Hypothalamus (tissue), 51 donors: Measurements from ENCODE around the gene ATP13A2.
A peak's percentile ranks its signal among the peaks of the same experiment; 100 is the strongest.

Experiments
- DNase-seq, 51 donors: peaks; one replicate each; lab custom pipeline; 2025; lab: John Stamatoyannopoulos, UW

Gene ATP13A2

GRCh38 chr1:17004466-17005364 lies 7.0 kb downstream of the ATP13A2 start:
- no peak for DNase-seq

DNA sequence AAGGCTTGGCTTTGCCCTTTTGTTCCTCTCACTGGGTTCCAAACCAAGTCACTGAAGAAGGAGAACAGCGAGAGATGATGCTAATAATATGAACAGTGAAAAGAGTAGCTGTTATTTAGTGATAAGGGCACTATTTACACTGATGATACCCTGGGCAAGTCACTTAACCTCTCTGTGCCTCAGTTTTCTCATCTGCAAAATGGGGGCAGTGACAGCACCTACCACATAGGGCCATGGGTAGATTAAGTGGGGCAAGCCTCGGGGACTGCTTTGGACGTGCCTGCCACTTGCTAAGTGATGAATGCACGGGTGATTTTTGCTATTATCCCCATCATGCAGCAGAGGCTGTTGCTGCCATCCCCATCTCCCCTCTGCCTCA lies 9.2 kb downstream of the ATP13A2 start:
- DNase-seq = no peak

- no peak for DNase-seq
Measured at GRCh38 chr1:17001760-17002523, 9.8 kb downstream of the ATP13A2 start.

DNA sequence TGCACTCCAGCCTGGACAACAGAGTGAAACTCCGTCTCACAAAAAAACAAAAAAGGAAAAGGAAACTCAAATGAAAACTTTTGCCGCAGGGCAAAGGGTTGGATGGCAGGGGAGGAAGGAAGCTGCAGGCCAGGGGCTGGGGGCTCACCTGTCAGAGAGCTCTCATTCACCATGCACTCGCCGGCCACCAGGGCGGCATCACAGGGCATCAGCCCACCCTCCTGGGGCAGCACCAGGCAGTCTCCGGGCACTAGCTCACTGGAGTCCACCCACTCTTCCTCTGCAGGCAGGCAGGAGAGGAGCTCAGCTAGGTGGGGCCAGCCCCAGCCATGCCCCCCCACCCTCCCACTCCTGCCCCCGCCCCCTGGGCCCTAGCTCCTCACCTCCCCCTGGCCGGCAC lies 11.9 kb downstream of the ATP13A2 start:
- no peak for DNase-seq

GRCh38 chr1:16998589-16998988 lies 13.1 kb downstream of the ATP13A2 start:
- DNase-seq = no peak

GRCh38 chr1:16996845-16997244 lies 14.9 kb downstream of the ATP13A2 start:
- no peak for DNase-seq

GRCh38 chr1:16993521-16994038 lies 18.1 kb downstream of the ATP13A2 start:
- DNase-seq = no peak

DNA sequence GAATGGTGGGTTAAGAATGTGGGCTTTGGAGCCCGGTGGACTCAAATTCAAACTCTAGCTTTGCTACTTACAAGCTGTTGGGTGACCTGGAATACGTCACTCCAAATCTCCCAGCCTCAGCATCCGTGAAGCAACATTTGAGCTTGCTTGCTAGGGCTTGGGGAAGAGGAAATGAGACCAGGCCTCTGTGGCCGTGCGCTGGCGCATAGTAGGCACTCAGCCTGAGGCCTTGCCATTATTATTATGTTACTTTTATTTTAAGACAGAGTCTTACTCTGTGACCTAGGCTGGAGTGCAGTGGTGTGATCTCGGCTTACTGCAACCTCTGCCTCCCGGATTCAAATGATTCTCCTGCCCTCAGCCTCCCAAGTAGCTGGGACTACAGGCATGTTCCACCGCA lies 19.1 kb downstream of the ATP13A2 start:
- no peak for DNase-seq

GRCh38 chr1:16992102-16992501 lies 19.6 kb downstream of the ATP13A2 start:
- DNase-seq = no peak

DNA sequence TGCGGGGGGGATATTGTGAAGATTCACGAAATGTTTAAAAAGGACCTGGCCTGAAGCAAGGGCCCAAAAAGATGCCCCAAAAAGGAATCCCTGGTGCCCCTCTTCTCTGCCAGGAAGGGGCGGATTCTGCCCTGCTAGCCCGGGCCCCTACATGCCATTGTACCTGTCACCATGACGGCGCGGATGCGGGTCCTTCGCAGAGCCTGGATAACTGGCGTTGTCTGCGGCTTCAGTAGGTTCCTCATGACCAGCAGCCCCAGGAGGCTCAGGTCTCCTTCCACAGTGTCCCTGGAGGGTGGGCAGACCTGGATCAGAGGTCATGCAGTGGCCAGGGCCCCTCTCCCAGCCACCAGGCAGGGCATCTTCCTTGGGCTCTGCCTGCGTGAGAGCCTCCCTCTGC lies 20.2 kb downstream of the ATP13A2 start:
- no peak for DNase-seq

DNA sequence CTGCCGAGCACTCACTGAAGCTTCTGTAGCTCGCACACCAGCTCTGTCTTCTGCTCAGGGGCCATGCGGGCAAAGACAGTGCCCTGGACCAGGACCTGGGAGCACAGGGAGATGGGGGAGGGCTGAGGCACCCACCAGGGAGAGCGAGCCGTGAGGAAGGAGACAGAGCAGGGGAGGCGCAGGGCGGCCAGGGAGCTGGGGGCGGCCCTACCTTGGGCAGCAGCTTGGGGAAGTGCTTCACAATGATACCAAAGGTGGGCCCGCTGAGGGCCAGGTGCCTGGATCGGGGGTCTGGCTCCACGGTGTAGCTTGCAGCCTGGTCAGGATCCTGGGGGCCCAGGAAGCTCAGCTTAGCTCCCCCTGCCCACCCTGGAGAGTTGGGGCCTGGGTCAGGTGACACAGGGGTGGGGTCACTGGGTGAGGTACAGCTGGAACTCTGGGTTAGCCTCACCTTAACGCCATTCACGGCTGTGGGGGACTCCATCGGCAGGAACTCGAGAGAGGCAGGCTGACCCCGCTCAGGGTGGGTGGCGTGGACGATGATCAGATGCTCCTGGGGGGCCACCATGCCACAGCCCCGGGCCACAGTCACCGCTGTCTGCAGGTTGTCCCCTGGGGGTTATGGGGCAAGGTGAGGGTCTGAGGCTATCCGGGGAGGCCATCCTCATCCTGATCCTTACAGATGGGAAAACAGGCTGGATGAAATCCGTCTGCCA lies 21.9 kb downstream of the ATP13A2 start:
- no peak for DNase-seq

DNA sequence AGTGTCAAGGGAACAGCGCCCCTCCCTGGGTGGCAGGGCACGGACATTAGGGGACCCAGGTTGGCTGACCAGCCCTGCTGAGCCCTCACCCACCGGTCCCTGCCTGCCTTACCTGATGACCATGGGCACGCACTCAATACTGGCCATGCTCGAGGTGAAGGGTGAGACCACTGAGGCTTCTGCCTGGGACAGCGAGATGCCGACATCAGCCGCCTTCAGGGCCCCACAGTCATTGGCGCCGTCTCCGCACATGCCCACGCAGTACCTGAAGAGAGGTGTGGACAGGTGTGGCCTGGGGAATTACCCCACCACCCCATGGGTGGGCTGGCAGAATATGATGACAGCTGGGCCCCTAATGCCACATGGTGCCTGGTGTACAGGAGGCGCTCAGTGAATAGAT lies 23.5 kb downstream of the ATP13A2 start:
- no peak for DNase-seq

GRCh38 chr1:16986962-16987361 lies 24.8 kb downstream of the ATP13A2 start:
- DNase-seq = no peak

GRCh38 chr1:16986560-16986959 lies 25.2 kb downstream of the ATP13A2 start:
- DNase-seq = no peak

GRCh38 chr1:16986113-16986512 lies 25.6 kb downstream of the ATP13A2 start:
- DNase-seq = no peak

DNA sequence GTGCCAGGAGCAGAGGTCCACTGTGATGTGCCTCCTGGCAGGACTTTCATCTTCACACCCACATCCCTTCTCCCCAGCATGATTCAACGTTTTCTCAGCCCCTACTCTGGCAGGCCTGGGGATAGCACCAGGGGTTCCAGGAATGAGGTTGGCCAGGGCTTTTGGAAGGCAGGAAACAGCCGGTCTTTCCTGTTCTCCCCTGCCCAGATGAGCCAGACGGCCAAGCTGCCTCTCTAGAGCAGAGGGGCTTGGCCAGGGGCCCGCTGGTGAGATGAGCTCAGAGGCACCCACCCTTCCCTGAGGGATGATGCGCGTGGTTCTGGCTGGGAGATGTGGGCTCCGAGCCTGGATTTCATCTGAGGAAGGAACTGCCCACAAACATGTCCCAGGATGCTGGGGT lies 27.0 kb downstream of the ATP13A2 start:
- peak in 11 of 51 donors; percentile 11 to 70 (median 45) for DNase-seq

GRCh38 chr1:16983649-16984048 lies 28.1 kb downstream of the ATP13A2 start:
- no peak for DNase-seq

DNA sequence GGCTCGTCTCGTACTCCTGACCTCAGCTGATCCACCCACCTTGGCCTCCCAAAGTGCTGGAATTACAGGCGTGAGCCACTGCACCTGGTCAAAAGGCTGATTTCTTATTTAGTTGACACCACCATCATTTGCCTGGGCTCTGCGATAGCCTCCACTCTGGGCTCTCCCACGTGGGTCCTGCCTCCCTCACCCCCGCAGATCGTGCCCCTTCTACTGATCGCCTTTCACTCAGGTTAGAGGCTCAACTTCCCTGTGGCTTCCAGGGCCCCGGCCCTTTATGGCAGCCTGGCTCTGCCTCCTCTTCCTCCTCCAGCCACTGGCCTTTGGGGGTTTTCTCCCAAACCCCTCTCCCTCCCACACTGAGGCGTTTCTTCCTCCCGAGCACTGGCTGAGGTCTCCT lies 28.8 kb downstream of the ATP13A2 start:
- DNase-seq = no peak

- peak in 1 of 51 donors; percentile 8 for DNase-seq
Measured at GRCh38 chr1:16981269-16981849, 30.4 kb downstream of the ATP13A2 start.

GRCh38 chr1:16980473-16981268 lies 31.1 kb downstream of the ATP13A2 start, which contains the start of gene MFAP2:
TSS of gene MFAP2 (minus strand) at chr1:16980620. CDS start at chr1:16978273, 2,347 bp downstream.
- no peak for DNase-seq
